ENCODE measurements around the gene TBX20. TPM values are rescaled to one million over a fixed set of nuclear protein-coding genes. Genes with fewer than 3 reads are reported as not detected.

TBX20 gene, protein sequence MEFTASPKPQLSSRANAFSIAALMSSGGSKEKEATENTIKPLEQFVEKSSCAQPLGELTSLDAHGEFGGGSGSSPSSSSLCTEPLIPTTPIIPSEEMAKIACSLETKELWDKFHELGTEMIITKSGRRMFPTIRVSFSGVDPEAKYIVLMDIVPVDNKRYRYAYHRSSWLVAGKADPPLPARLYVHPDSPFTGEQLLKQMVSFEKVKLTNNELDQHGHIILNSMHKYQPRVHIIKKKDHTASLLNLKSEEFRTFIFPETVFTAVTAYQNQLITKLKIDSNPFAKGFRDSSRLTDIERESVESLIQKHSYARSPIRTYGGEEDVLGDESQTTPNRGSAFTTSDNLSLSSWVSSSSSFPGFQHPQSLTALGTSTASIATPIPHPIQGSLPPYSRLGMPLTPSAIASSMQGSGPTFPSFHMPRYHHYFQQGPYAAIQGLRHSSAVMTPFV
- polyA plus RNA-seq (2013, experiment 1 of 2), result 0.40 TPM
- 0.25 TPM for polyA plus RNA-seq (2013, experiment 2 of 2)

DNA sequence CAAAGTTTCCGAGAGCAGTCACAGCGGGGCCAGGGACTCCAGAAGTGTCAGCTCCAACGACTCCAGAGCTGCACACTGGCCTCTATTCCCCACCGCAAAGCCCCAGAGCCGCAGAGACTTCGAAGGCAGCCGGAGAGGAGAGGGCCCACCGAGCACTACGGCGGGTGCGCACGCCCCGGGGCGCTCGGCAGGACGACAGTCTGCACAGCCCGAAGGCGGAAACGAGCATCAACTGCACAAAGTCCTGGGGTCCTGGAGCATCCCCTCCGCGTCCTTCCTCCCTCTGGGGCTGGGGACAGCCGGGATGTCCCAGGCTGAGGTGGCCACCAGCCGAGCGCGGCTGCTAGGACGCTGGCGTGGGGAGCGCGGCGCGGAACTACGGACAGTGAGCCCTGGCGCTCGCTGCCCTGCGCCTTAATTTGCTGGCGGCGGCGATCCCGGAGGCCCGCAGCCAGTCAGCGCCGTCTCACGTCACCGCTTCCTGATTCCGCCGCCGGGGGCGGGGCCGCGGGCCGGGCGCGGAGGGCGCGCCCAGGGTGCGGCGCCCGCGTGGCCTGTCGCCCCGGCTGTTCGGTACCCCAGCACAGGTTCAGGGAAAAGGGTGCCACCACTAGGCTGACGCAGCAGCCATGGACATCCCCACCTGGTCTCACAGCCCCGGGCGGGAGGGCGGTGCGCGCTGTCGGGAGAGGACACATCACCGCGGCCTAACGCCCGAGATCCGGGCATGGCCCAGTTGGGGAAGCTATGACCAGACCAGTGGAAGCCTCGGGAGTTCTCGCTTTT lies at the start of gene TBX20:
TSS of gene TBX20 (minus strand) at position 391 of the 786 bp plus-strand sequence. CDS start 480 bp downstream, outside the sequence.
- Histone ChIP-seq H3K9me3 (ENCODE audit: insufficient read depth, low read depth, low read length) (no peaks in the 10 kb centered on the region), H3K9ac (ENCODE audit: low read depth, low read length) (no peak within 1 kb of the TSS), H3K4me1 (ENCODE audit: insufficient read depth, low read length) (peaks cover 13% of the 10 kb centered on the region), H3K4me3 (ENCODE audit: low read length) (peak within 1 kb of the TSS; percentile 60), H3K27me3 (ENCODE audit: insufficient read depth, low read length) (peaks cover 100% of the 10 kb centered on the region), H3K36me3 (ENCODE audit: insufficient read depth, low read length) (no peaks in the 10 kb centered on the region), H3K27ac (ENCODE audit: low read depth, low read length) (no peak within 1 kb of the TSS)
- WGBS, result under 1% methylated on average over 76 of the region's 76 CpGs

DNA sequence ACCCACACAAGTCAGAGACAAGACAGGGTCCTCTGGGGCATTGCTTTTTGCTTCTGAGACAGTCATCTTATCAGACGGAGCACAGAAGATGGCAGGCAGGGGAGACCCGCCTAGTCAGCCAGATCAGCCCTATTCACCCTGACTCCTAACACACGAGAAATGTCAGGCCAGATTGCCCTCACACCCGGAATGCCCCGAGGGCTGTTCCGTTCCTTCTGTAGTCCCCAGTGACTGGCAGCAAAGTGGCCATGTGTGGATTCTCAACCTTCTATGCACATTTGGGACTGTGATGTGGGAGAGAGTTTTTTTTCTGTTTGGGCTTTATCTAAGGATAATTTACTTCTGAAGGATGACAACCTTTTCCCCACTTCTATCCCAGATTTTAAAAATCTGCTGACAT lies 35.5 kb upstream of the TBX20 start:
- no peak overlapping the region for H3K4me3 ChIP-seq (ENCODE audit: low read length)
- H3K36me3 ChIP-seq (ENCODE audit: insufficient read depth, low read length), result no peaks in the 10 kb centered on the region
- H3K27ac ChIP-seq (ENCODE audit: low read depth, low read length), result no peak overlapping the region
- H3K4me1 ChIP-seq (ENCODE audit: insufficient read depth, low read length), result no peaks in the 10 kb centered on the region
- no peaks in the 10 kb centered on the region for H3K27me3 ChIP-seq (ENCODE audit: insufficient read depth, low read length)
- 93% methylated on average over 6 of the region's 6 CpGs for WGBS
- H3K9me3 ChIP-seq (ENCODE audit: insufficient read depth, low read depth, low read length), result no peaks in the 10 kb centered on the region
- H3K9ac ChIP-seq (ENCODE audit: low read depth, low read length), result no peak overlapping the region

DNA sequence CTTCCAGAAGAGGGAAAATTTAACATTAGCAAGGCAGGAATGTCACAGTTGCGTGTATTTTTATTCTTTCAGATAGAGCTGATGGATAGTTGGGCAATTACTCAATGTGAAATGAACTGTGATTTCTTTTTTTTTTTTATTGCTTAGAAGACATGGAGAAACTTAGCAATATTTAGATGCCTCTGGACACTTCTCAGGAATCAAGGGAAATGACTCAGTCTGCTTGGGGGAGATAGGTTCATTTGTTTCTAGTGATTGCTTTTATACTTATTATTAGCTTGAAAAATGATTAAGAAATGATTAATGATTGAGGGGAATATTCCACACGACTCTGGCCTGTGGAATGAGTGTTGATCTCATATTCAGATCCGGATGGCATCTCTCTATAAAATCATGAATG lies 33.1 kb upstream of the TBX20 start:
- no peak overlapping the region for H3K9ac ChIP-seq (ENCODE audit: low read depth, low read length)
- no peaks in the 10 kb centered on the region for H3K27me3 ChIP-seq (ENCODE audit: insufficient read depth, low read length)
- 93% methylated on average over 3 of the region's 3 CpGs for WGBS
- no peak overlapping the region for H3K4me3 ChIP-seq (ENCODE audit: low read length)
- no peaks in the 10 kb centered on the region for H3K36me3 ChIP-seq (ENCODE audit: insufficient read depth, low read length)
- no peak overlapping the region for H3K27ac ChIP-seq (ENCODE audit: low read depth, low read length)
- H3K4me1 ChIP-seq (ENCODE audit: insufficient read depth, low read length), result no peaks in the 10 kb centered on the region
- no peaks in the 10 kb centered on the region for H3K9me3 ChIP-seq (ENCODE audit: insufficient read depth, low read depth, low read length)

DNA sequence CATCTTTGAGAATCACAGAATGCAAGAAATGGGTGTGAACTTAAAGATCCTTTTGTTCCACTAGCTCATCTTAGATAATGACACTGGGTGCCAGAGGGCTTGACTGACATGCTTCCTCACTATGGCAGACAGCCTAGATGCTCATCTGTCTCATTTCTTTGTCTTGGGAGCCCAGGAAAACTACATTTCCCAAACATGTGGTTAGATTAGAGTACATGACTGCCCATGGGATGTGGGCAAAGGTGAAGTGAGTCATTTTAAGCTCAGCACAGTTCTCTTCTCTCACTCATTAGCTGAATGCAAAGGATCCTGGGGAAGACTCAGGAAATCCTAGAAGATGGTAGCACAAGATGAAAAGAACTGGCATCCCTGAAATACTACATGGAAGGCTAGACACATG lies 32.5 kb upstream of the TBX20 start:
- H3K4me1 ChIP-seq (ENCODE audit: insufficient read depth, low read length), result no peaks in the 10 kb centered on the region
- no peaks in the 10 kb centered on the region for H3K36me3 ChIP-seq (ENCODE audit: insufficient read depth, low read length)
- no peak overlapping the region for H3K27ac ChIP-seq (ENCODE audit: low read depth, low read length)
- H3K9me3 ChIP-seq (ENCODE audit: insufficient read depth, low read depth, low read length), result no peaks in the 10 kb centered on the region
- no peak overlapping the region for H3K9ac ChIP-seq (ENCODE audit: low read depth, low read length)
- H3K4me3 ChIP-seq (ENCODE audit: low read length), result no peak overlapping the region
- no peaks in the 10 kb centered on the region for H3K27me3 ChIP-seq (ENCODE audit: insufficient read depth, low read length)

DNA sequence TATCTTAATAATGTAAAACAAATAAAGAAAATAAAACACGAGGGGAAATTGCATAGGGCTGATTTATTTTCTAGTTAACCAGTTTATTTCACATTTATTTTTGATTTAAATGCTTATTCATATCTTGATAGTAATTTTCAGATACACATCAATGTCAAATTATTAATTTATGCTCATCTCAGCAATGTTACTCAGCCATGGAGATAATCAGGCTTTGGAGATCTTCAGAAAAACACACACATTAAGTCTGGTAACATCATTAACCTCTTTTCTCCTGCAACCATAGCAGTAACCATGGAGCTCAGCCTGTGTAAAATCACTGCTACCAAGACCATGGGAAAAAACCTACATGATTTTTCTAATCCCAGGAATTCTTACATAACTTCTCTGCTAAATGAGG lies 31.9 kb upstream of the TBX20 start:
- H3K4me3 ChIP-seq (ENCODE audit: low read length), result no peak overlapping the region
- no peaks in the 10 kb centered on the region for H3K36me3 ChIP-seq (ENCODE audit: insufficient read depth, low read length)
- no peaks in the 10 kb centered on the region for H3K27me3 ChIP-seq (ENCODE audit: insufficient read depth, low read length)
- no peaks in the 10 kb centered on the region for H3K9me3 ChIP-seq (ENCODE audit: insufficient read depth, low read depth, low read length)
- no peak overlapping the region for H3K27ac ChIP-seq (ENCODE audit: low read depth, low read length)
- H3K4me1 ChIP-seq (ENCODE audit: insufficient read depth, low read length), result no peaks in the 10 kb centered on the region
- H3K9ac ChIP-seq (ENCODE audit: low read depth, low read length), result no peak overlapping the region
- no CpG with 5 or more reads among the region's 1 CpG for WGBS

DNA sequence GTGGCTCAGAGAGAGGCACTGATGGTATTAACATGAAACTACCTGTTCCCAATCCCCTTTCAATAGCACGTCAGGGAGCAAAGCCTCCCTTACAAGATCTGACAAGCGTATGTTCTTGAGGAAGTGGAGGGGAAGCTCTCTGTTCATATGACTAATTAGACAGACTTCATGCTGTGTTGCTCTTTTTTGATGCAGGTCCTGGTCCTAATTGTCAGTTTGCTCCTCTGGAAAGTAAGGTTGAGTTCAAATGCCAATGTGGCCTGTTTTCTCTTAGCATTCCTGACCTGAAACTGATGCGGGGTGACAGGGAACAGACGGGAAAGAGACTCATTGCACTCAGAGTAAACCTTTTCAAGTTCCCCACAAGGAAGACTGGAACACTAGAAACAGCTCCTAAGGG lies 27.0 kb upstream of the TBX20 start:
- Histone ChIP-seq H3K4me3 (ENCODE audit: low read length) (no peak overlapping the region), H3K4me1 (ENCODE audit: insufficient read depth, low read length) (no peaks in the 10 kb centered on the region), H3K9ac (ENCODE audit: low read depth, low read length) (no peak overlapping the region), H3K9me3 (ENCODE audit: insufficient read depth, low read depth, low read length) (no peaks in the 10 kb centered on the region), H3K27me3 (ENCODE audit: insufficient read depth, low read length) (no peaks in the 10 kb centered on the region), H3K36me3 (ENCODE audit: insufficient read depth, low read length) (no peaks in the 10 kb centered on the region), H3K27ac (ENCODE audit: low read depth, low read length) (no peak overlapping the region)
- WGBS, result 40% methylated on average over 3 of the region's 4 CpGs

DNA sequence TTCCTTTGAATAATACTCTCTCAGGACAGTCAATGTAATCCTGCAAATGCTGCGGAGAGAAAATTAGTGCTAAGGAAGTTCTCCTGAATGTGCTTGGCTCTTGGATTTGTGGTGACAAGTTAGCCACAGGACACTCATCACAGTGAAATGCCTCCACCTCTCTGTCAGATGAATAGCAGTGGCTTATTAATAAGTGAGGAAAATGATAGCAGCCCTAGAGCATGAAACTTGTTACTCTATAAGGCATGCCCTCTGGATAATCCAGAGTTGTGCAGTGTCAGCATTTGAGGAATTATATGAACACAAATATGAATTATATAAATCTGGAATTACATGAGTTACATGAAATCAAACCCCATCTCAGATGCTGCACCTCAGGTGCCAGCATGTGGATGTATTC lies 23.5 kb upstream of the TBX20 start:
- Histone ChIP-seq H3K9ac (ENCODE audit: low read depth, low read length) (no peak overlapping the region), H3K4me1 (ENCODE audit: insufficient read depth, low read length) (no peaks in the 10 kb centered on the region), H3K4me3 (ENCODE audit: low read length) (no peak overlapping the region), H3K27me3 (ENCODE audit: insufficient read depth, low read length) (no peaks in the 10 kb centered on the region), H3K9me3 (ENCODE audit: insufficient read depth, low read depth, low read length) (no peaks in the 10 kb centered on the region), H3K27ac (ENCODE audit: low read depth, low read length) (no peak overlapping the region), H3K36me3 (ENCODE audit: insufficient read depth, low read length) (no peaks in the 10 kb centered on the region)
- 94% methylated on average over 1 of the region's 1 CpG for WGBS

DNA sequence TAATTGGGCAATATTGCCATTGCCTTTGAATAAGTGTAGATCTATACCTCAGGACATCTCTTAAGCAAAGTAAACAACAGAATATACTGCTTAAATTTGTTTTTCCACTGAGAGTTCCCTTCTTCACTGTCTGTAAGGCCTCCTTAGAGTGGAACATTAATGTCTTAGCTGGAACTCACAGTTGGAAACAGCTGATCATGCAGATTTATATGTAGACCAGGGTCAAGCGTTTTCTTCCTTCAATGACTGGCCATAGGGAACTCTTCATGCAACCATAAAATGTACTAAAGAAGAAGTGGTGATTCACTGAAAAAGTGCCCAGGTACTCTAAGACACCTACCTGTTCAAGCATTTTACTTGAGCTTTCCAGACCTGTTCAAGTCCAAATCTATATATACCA lies 18.3 kb upstream of the TBX20 start:
- Histone ChIP-seq H3K9ac (ENCODE audit: low read depth, low read length) (no peak overlapping the region), H3K27ac (ENCODE audit: low read depth, low read length) (no peak overlapping the region), H3K4me3 (ENCODE audit: low read length) (no peak overlapping the region), H3K9me3 (ENCODE audit: insufficient read depth, low read depth, low read length) (no peaks in the 10 kb centered on the region), H3K36me3 (ENCODE audit: insufficient read depth, low read length) (no peaks in the 10 kb centered on the region), H3K4me1 (ENCODE audit: insufficient read depth, low read length) (peaks cover 5% of the 10 kb centered on the region; the same call in 1 of the 2 replicates), H3K27me3 (ENCODE audit: insufficient read depth, low read length) (peaks cover 3% of the 10 kb centered on the region; the same call in 1 of the 2 replicates)
- WGBS, result 88% methylated on average over 1 of the region's 1 CpG

DNA sequence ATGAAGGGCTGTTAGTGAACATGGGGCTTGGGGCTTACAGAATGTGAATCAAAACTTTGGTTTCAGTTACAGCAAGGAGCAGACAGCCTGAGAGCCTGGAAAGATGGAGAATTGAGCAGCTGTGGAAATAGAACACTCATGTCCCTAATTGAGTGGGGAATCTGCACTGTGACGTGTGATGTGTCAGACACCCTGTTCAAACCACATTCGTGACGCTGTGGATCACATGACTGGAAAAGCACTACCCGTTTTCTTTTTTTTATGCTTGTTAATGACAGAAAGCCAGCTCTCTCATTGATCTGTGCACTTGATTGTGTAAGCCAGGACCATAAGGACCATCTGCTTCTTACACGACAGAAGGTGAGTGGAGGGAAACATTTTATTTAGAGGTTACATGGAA lies 15.1 kb upstream of the TBX20 start:
- Histone ChIP-seq H3K36me3 (ENCODE audit: insufficient read depth, low read length) (no peaks in the 10 kb centered on the region), H3K4me1 (ENCODE audit: insufficient read depth, low read length) (peaks cover 5% of the 10 kb centered on the region; the same call in 1 of the 2 replicates), H3K4me3 (ENCODE audit: low read length) (no peak overlapping the region), H3K27me3 (ENCODE audit: insufficient read depth, low read length) (peaks cover 23% of the 10 kb centered on the region), H3K9me3 (ENCODE audit: insufficient read depth, low read depth, low read length) (no peaks in the 10 kb centered on the region), H3K27ac (ENCODE audit: low read depth, low read length) (no peak overlapping the region), H3K9ac (ENCODE audit: low read depth, low read length) (no peak overlapping the region)
- WGBS, result 93% methylated on average over 5 of the region's 5 CpGs

DNA sequence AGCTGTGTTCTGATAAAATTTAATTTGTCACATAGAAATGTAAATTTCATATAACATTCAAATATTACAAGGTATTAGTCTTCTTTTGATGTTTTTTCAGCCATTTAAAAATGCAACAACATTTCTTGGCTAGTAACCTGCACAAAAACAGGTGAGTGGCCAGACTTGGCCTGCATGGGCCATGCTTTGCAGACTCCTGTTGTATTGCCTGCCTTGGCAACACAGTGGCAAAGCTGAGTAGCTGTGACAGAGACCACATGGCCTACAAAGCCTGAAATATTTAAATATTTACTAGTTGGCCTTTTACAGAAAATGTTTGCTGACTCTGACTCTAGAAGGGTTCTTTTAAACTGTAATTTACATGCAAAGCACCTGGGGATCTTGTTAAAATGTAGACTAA lies 13.5 kb upstream of the TBX20 start:
- Histone ChIP-seq H3K9me3 (ENCODE audit: insufficient read depth, low read depth, low read length) (no peaks in the 10 kb centered on the region), H3K4me1 (ENCODE audit: insufficient read depth, low read length) (peaks cover 5% of the 10 kb centered on the region; the same call in 1 of the 2 replicates), H3K27me3 (ENCODE audit: insufficient read depth, low read length) (peaks cover 38% of the 10 kb centered on the region), H3K27ac (ENCODE audit: low read depth, low read length) (no peak overlapping the region), H3K36me3 (ENCODE audit: insufficient read depth, low read length) (no peaks in the 10 kb centered on the region), H3K9ac (ENCODE audit: low read depth, low read length) (no peak overlapping the region), H3K4me3 (ENCODE audit: low read length) (no peak overlapping the region)

DNA sequence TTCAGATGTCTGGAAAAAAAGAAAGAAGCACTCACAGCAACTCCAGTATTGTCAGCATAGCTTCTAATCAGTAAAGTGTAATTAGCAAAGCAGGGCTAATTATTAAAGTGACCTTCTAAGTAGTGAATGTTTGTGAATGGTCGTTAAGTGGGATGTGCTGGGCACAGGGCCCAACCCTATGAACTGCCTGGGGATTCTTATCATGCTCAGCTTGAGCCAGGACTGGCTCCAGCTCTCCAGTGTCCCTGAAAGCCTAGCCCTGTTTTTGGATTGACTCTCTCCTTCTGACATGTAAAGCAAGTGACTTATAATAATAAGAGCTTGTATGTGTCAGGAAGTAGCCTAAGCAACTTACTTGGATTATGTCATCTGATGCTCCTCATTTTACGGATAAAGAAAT lies 9.5 kb upstream of the TBX20 start:
- H3K27ac ChIP-seq (ENCODE audit: low read depth, low read length), result no peak overlapping the region
- 69% methylated on average over 2 of the region's 2 CpGs for WGBS
- H3K9me3 ChIP-seq (ENCODE audit: insufficient read depth, low read depth, low read length), result no peaks in the 10 kb centered on the region
- H3K36me3 ChIP-seq (ENCODE audit: insufficient read depth, low read length), result no peaks in the 10 kb centered on the region
- peaks cover 76% of the 10 kb centered on the region for H3K27me3 ChIP-seq (ENCODE audit: insufficient read depth, low read length)
- peaks cover 17% of the 10 kb centered on the region for H3K4me1 ChIP-seq (ENCODE audit: insufficient read depth, low read length)
- H3K9ac ChIP-seq (ENCODE audit: low read depth, low read length), result no peak overlapping the region
- no peak overlapping the region for H3K4me3 ChIP-seq (ENCODE audit: low read length)

Data from HUES64 (cell line).